ENCODE data around the gene PRKAG2.

GRCh38 chr7:151524845-151525244 lies 352.1 kb downstream of the PRKAG2 start:
- TF ChIP-seq CTCF (IDR thresholded peaks at IDR 0.05) (no peak), POLR2A (IDR thresholded peaks at IDR 0.05) (no peak)
